ENCODE results near the gene RCOR1. TPM values are rescaled to one million over a fixed set of nuclear protein-coding genes. Genes with fewer than 3 reads are reported as not detected.

Gene RCOR1
- polyA plus RNA-seq, 5 donors, result 48.8 to 75.7 (median 65.7) TPM

GRCh38 chr14:102668291-102668873, 75.9 kb downstream of the RCOR1 start:
- no peak for DNase-seq

- no peak for DNase-seq
Measured at GRCh38 chr14:102671410-102671809, 79.0 kb downstream of the RCOR1 start.

- DNase-seq, result no peak
Measured at GRCh38 chr14:102672410-102672960, 80.0 kb downstream of the RCOR1 start.

- DNase-seq, result no peak
Measured at GRCh38 chr14:102675396-102675795, 82.9 kb downstream of the RCOR1 start.

GRCh38 chr14:102678394-102678793, 85.9 kb downstream of the RCOR1 start:
- no peak for DNase-seq

GRCh38 chr14:102683399-102684297, 91.2 kb downstream of the RCOR1 start:
- no peak for DNase-seq

GRCh38 chr14:102684298-102684663, 91.8 kb downstream of the RCOR1 start:
- DNase-seq, result no peak

- no peak for DNase-seq
Measured at GRCh38 chr14:102686196-102686801, 93.8 kb downstream of the RCOR1 start.

- DNase-seq, result no peak
Measured at GRCh38 chr14:102688290-102688689, 95.8 kb downstream of the RCOR1 start.

GRCh38 chr14:102690509-102691286, 98.2 kb downstream of the RCOR1 start:
- no peak for DNase-seq

- DNase-seq, result no peak
Measured at GRCh38 chr14:102691763-102692162, 99.3 kb downstream of the RCOR1 start.

GRCh38 chr14:102692334-102692733, 99.9 kb downstream of the RCOR1 start:
- DNase-seq, result no peak

GRCh38 chr14:102693006-102693755, 100.7 kb downstream of the RCOR1 start:
- DNase-seq, result no peak

- DNase-seq, result peak; percentile 51 to 66
Measured at GRCh38 chr14:102694530-102695166, 102.2 kb downstream of the RCOR1 start.

GRCh38 chr14:102695167-102695555, 102.7 kb downstream of the RCOR1 start:
- DNase-seq, result no peak

GRCh38 chr14:102696332-102696731, 103.9 kb downstream of the RCOR1 start:
- DNase-seq, result no peak

- DNase-seq, result no peak
Measured at GRCh38 chr14:102696856-102697495, 104.5 kb downstream of the RCOR1 start.

GRCh38 chr14:102697501-102697900, 105.1 kb downstream of the RCOR1 start:
- DNase-seq, result no peak

- no peak for DNase-seq
Measured at GRCh38 chr14:102699416-102700110, 107.1 kb downstream of the RCOR1 start.

All from right lung (tissue), 5 donors.